Measurements from ENCODE around the gene KIF3B. TPM values are rescaled to one million over a fixed set of nuclear protein-coding genes. Genes with fewer than 3 reads are reported as not detected.

The KIF3B gene
- total and polyA plus RNA-seq, 2 of the 13 experiments (the other 11 are each of a cell fraction or from before 2014, with no cell fraction given): 23.6 to 28.8 TPM

DNA sequence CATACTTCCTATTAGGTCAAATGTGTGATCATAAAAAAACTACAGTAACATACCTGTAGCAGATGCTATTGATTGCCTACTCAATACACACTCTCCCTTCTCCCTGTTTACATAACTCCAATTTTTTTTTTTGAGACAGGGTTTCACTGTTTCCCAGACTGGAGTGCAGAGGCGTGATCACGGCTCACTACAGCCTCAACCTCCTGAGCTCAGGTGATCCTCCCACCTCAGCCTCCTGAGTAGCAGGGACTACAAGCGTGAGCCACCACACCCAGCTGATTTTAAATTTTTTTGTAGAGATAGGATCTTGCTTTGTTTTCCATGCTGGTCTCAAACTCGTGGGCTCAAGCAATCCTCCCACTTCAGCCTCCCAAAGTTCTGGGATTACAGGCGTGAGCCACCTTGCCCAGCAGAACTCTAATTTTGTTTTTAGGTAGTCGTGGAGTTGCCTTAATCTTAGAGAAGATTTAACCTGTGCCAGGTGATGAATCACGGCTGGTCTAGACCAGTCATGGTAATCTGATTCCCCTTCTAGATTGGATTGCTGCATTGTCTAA is 14.0 kb upstream of the KIF3B start (continued):
- TF ChIP-seq, protein P1, sequence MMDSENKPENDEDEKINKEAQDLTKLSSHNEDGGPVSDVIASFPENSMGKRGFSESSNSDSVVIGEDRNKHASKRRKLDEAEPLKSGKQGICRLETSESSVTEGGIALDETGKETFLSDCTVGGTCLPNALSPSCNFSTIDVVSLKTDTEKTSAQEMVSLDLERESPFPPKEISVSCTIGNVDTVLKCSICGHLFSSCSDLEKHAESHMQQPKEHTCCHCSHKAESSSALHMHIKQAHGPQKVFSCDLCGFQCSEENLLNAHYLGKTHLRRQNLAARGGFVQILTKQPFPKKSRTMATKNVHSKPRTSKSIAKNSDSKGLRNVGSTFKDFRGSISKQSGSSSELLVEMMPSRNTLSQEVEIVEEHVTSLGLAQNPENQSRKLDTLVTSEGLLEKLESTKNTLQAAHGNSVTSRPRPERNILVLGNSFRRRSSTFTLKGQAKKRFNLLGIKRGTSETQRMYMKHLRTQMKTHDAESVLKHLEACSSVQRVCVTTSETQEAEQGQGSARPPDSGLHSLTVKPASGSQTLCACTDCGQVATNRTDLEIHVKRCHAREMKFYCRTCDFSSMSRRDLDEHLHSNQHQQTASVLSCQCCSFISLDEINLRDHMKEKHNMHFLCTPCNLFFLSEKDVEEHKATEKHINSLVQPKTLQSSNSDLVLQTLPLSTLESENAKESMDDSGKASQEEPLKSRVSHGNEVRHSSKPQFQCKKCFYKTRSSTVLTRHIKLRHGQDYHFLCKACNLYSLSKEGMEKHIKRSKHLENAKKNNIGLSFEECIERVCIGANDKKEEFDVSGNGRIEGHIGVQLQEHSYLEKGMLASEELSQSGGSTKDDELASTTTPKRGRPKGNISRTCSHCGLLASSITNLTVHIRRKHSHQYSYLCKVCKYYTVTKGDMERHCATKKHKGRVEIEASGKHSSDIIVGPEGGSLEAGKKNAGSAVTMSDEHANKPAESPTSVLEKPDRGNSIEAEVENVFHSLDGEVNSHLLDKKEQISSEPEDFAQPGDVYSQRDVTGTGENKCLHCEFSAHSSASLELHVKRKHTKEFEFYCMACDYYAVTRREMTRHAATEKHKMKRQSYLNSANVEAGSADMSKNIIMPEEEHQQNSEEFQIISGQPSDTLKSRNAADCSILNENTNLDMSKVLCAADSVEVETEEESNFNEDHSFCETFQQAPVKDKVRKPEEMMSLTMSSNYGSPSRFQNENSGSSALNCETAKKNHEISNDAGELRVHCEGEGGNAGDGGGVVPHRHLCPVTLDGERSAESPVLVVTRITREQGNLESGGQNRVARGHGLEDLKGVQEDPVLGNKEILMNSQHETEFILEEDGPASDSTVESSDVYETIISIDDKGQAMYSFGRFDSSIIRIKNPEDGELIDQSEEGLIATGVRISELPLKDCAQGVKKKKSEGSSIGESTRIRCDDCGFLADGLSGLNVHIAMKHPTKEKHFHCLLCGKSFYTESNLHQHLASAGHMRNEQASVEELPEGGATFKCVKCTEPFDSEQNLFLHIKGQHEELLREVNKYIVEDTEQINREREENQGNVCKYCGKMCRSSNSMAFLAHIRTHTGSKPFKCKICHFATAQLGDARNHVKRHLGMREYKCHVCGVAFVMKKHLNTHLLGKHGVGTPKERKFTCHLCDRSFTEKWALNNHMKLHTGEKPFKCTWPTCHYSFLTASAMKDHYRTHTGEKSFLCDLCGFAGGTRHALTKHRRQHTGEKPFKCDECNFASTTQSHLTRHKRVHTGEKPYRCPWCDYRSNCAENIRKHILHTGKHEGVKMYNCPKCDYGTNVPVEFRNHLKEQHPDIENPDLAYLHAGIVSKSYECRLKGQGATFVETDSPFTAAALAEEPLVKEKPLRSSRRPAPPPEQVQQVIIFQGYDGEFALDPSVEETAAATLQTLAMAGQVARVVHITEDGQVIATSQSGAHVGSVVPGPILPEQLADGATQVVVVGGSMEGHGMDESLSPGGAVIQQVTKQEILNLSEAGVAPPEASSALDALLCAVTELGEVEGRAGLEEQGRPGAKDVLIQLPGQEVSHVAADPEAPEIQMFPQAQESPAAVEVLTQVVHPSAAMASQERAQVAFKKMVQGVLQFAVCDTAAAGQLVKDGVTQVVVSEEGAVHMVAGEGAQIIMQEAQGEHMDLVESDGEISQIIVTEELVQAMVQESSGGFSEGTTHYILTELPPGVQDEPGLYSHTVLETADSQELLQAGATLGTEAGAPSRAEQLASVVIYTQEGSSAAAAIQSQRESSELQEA (CRISPR knock-in tag; IDR thresholded peaks at IDR 0.05; ENCODE audit: not compliant biosample characterization): no peak
- TF ChIP-seq ZNF160 (CRISPR knock-in tag; IDR thresholded peaks at IDR 0.05) (no peak), ZFX (CRISPR knock-in tag; IDR thresholded peaks at IDR 0.05; ENCODE audit: low read depth) (no peak), NFKBIZ (CRISPR knock-in tag; IDR thresholded peaks at IDR 0.05) (no peak), ZNF30 (CRISPR knock-in tag; IDR thresholded peaks at IDR 0.05) (no peak), TCF7 (IDR thresholded peaks at IDR 0.05; ENCODE audit: low read depth) (no peak), ZSCAN9 (CRISPR knock-in tag; IDR thresholded peaks at IDR 0.05; ENCODE audit: borderline replicate concordance) (no peak), GABPA (IDR thresholded peaks at IDR 0.05; ENCODE audit: low read depth, low read length) (no peak), GABPA (CRISPR knock-in tag; IDR thresholded peaks at IDR 0.05; ENCODE audit: low read depth) (no peak), ZBTB21 (CRISPR knock-in tag; IDR thresholded peaks at IDR 0.05) (no peak)
- TF ChIP-seq, protein P2, sequence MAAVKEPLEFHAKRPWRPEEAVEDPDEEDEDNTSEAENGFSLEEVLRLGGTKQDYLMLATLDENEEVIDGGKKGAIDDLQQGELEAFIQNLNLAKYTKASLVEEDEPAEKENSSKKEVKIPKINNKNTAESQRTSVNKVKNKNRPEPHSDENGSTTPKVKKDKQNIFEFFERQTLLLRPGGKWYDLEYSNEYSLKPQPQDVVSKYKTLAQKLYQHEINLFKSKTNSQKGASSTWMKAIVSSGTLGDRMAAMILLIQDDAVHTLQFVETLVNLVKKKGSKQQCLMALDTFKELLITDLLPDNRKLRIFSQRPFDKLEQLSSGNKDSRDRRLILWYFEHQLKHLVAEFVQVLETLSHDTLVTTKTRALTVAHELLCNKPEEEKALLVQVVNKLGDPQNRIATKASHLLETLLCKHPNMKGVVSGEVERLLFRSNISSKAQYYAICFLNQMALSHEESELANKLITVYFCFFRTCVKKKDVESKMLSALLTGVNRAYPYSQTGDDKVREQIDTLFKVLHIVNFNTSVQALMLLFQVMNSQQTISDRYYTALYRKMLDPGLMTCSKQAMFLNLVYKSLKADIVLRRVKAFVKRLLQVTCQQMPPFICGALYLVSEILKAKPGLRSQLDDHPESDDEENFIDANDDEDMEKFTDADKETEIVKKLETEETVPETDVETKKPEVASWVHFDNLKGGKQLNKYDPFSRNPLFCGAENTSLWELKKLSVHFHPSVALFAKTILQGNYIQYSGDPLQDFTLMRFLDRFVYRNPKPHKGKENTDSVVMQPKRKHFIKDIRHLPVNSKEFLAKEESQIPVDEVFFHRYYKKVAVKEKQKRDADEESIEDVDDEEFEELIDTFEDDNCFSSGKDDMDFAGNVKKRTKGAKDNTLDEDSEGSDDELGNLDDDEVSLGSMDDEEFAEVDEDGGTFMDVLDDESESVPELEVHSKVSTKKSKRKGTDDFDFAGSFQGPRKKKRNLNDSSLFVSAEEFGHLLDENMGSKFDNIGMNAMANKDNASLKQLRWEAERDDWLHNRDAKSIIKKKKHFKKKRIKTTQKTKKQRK (IDR thresholded peaks at IDR 0.05; ENCODE audit: low read length): no peak
- TF ChIP-seq, protein P3, sequence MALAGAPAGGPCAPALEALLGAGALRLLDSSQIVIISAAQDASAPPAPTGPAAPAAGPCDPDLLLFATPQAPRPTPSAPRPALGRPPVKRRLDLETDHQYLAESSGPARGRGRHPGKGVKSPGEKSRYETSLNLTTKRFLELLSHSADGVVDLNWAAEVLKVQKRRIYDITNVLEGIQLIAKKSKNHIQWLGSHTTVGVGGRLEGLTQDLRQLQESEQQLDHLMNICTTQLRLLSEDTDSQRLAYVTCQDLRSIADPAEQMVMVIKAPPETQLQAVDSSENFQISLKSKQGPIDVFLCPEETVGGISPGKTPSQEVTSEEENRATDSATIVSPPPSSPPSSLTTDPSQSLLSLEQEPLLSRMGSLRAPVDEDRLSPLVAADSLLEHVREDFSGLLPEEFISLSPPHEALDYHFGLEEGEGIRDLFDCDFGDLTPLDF (CRISPR knock-in tag; IDR thresholded peaks at IDR 0.05): no peak
- TF ChIP-seq, protein P4, sequence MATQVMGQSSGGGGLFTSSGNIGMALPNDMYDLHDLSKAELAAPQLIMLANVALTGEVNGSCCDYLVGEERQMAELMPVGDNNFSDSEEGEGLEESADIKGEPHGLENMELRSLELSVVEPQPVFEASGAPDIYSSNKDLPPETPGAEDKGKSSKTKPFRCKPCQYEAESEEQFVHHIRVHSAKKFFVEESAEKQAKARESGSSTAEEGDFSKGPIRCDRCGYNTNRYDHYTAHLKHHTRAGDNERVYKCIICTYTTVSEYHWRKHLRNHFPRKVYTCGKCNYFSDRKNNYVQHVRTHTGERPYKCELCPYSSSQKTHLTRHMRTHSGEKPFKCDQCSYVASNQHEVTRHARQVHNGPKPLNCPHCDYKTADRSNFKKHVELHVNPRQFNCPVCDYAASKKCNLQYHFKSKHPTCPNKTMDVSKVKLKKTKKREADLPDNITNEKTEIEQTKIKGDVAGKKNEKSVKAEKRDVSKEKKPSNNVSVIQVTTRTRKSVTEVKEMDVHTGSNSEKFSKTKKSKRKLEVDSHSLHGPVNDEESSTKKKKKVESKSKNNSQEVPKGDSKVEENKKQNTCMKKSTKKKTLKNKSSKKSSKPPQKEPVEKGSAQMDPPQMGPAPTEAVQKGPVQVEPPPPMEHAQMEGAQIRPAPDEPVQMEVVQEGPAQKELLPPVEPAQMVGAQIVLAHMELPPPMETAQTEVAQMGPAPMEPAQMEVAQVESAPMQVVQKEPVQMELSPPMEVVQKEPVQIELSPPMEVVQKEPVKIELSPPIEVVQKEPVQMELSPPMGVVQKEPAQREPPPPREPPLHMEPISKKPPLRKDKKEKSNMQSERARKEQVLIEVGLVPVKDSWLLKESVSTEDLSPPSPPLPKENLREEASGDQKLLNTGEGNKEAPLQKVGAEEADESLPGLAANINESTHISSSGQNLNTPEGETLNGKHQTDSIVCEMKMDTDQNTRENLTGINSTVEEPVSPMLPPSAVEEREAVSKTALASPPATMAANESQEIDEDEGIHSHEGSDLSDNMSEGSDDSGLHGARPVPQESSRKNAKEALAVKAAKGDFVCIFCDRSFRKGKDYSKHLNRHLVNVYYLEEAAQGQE (IDR thresholded peaks at IDR 0.05; ENCODE audit: borderline replicate concordance in 1 of 2, low read depth in 1 of 2, low read length in 2 of 2): no peak
